ENCODE measurements around the gene RNF130.

The RNF130 gene

DNA sequence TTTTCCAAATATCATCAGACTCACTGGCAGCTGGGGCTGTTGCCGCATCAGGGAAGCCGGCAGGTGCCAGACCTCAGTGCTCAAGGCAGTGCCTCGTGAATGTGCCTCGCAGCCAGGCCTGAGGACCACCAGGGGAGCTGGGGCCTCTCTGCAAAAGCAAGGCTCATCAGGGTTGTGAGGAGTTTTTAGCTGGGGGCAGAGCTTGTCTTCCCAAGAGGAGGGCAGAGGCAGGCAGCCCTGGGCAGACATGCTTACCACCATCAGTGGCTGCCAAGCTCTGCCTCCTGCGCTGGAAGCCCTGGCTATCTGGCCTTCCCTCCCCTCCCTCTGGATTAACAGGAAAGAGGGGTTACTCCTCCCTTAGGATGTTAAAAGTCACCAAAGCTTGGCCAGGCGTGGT is 155.0 kb downstream of the RNF130 start:
- no peak for DNase-seq (ENCODE audit: low read depth in 3 of 3)

DNA sequence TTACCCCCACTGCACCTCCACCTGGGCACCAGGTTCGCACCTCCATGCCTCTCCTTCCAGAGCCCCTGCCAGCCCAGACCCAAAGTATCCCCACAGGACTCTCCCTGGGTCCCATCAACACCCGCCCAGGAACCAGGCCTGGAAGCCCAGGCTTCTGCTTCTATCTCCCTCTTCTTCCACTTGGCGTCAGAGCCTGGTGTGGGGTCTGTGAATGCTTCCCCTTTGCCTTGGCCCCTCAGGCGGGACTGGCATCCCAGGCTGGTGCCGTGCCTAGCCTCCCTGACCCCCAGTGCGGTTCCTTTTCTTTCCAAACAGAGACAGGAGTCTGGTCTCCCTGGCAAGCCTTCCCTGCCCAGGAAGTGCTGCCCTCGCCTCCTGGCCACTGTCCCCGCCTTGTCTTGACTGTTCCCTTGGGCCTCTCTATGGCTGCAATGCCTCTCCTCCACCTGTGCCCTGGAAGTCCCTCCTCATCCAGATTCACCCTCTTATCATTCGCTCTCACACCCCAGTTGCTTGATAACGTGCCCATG is 156.1 kb downstream of the RNF130 start:
- DNase-seq (ENCODE audit: low read depth in 3 of 3), result no peak

DNA sequence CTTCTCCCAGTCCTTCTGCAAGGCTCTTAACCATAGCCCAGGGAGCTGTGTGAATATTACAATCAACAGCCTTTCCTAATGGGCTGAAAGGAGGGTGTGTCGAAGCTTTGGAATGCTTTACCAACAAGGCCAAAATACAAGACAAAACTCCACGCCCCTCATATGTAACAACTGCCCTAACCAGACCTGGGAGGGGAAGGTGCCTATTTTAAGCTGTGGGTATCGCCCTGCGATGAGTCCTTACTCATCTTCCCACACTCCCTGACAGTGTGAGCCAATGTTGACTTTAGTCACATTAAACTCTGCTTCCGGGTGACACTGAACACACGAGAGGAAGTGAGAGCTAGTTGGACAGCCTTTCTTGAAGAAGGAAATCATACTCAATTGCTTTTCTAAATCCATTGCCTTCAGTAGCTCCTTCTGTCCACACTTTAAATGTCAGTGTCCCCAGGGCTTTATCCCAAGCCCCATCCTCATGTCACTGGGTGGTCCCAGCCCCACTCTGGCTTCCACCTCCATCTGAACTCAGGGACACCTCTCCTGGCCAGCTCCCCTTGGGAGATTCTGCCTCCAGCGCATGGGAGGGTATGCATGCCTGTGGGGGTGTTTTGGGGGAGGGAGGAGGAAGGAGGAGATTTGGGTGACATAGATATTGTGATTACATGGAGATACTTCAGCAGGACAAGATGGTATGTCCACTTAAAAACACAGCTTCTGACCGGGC is 157.4 kb downstream of the RNF130 start:
- no peak for DNase-seq (ENCODE audit: low read depth in 3 of 3)

DNA sequence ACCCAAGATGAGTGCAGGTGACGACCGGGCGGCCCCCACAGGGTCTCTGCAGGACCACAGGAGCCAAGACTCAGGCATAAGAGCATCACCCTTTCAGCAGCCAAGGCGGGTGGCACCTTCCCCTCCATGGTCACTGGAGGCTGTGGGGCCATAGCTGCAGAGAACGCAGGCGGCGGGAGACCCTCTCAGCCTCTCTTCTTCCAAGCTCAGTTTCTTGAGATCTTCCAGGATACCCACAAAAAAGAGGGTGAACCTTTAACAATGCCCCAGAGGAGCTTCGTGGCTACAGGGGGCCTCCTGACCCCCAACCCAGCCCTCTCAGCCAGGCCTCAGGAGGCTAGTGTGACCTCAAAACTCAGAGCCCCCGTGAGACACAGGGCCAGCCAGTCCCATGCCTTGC is 158.1 kb downstream of the RNF130 start:
- no peak for DNase-seq (ENCODE audit: low read depth in 3 of 3)

DNA sequence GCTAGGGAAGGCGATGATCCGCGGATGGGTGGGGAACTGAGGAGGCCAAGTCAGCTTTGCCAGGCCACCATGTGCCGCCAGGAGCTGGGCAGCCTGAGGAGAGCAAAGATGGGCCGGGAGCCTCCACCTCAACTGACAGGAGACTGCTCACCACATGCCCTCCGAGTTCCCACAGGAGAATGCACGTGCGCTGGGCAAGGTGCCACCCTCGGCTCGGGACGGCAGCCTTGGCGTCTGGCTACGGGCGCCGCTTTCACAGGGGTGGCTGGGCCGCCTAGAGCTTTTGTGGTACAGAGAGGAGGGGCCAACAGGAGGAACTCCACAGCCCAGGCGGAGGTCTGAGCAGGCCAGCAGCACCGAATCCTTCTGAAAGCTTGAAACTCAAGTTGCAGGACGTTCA is 158.6 kb downstream of the RNF130 start:
- no peak for DNase-seq (ENCODE audit: low read depth in 3 of 3)

DNA sequence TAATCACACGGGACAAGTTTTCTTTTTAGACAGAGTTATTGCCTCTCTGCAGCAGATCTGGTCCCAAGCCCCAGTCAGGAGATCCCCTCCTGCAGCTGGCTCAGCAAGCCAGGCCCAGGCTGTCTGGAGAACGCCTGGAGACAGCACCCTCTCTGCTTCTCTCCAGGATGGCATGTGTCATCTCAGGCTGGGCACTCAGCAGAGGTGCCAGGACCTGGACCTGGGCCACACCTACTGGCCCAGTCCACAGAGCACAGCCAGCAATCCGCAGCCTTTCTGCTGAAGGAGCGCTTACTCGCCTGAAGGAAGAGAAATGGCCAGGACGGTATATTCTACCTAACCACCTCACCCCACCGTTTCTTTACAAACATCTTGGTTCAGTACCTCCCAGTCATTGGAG is 159.2 kb downstream of the RNF130 start:
- DNase-seq (ENCODE audit: low read depth in 3 of 3), result no peak

DNA sequence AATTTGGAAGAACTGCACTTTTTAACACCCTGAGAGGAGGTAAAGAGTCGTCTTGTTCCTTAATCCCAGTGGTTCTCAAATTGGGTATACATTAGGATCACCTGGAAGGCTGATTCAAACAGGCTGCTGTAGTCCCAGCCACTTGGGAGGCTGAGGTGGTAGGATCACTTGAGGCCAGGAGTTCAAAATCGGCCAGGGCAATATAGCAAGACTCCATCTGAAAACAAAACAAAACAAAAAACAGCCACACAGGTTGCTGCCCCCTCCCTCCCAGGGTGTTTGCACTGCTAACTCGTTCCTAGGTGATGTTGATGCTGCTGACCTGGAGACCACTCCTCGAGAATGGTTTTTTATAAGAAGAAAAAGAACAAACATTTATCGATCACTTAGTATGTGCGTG is 162.3 kb downstream of the RNF130 start:
- no peak for DNase-seq (ENCODE audit: low read depth in 3 of 3)

DNA sequence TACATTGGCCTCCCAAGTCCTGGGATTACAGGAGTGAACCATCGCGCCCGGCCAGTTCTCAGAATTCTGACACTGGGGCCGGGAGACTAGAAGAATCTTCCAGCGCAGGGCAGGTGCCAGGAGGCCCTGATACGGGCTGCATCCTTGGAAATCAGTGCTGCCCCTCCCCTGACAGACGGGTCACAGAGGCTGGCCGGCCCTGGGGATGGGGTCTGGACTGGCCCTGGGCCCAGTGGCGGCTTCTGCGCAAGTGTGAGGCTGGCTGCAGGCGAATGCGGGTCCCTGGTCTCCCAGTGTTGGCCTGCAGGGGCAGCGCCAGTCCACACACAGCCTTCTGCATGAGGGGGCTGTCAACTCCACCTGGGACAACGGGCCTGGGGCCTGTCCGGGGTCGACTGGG is 163.0 kb downstream of the RNF130 start:
- no peak for DNase-seq (ENCODE audit: low read depth in 3 of 3)

DNA sequence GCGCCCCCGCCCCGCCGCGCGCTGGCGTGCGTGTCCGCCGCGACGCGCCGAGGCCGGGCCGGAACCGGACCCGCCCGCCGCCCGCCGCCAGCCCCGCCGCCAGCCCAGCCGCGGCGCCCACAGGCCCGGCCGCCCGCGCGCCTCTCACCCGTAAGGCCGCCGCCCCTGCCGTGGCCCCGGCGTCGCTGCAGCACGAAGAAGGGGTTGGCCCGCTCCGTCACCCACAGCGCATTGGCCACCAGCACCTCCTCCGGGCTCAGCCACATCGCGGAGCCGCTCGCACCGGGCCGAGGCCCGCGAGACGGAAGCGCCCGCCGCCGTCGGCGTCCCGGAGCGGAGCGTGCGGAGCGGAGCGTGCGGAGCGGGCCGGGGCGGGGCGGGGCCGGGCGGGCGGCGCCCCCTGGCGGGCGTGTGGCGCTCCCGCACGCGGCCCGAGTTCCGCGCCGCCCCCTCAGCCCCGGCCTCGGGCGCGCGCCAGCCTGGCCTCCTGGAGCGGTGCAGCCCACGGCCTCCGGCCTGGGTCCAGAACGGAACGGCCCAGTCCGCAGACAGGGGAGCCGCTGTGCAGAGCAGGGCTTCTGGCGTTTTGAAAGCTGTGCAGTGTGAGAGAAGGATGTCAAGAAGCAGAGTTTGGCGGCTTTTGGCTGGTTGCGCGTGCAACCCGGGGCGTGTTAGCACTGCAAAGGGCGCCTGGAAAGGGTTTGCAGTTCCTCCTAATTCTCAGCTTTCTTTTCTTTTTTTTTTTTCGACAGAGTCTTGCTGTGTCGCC is 163.8 kb downstream of the RNF130 start, which contains the start of gene TBC1D9B:
TSS of gene TBC1D9B (minus strand) at position 342 of the 769 bp plus-strand sequence. CDS start at position 266, 76 bp downstream.
- DNase-seq (ENCODE audit: low read depth in 3 of 3), result peak; percentile 17 to 63 (median 41)

DNA sequence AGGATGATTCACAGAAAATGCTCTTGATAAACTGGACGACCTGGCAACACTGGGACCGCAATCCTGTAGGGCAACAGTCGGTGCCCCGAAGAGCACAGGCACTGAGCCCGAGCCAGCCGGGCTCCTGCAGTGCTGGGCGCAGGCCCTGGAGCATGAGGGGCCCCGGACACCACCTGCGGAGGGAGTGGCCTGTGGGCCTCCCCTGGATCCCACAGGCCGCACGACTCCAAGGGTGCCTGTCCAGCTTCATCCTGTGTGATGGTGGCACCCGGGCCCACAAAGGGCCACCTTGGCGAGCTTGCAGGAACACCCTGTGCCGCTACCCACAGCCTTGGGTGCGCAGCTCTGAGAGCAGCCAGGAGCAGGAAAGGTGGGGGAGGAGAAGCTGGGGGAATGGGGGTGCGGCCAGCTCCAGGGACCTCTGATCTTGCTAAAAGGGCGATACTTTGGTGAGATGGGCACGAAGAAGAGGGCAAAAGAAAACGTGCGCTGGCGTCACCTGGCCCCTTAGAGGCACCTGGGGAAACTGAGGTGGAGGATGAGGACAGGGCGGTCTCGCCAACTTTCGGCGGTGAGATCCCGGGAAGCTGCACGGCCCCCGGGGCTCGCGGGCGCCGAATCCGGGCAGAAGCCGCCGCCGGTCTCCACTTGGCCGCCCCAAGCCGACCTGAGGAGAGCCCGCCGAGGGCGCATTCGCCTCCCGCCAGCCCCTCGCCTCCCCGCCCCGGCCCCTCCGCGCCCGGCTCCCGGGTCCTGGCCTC is 164.6 kb downstream of the RNF130 start:
- DNase-seq (ENCODE audit: low read depth in 3 of 3), result no peak

DNA sequence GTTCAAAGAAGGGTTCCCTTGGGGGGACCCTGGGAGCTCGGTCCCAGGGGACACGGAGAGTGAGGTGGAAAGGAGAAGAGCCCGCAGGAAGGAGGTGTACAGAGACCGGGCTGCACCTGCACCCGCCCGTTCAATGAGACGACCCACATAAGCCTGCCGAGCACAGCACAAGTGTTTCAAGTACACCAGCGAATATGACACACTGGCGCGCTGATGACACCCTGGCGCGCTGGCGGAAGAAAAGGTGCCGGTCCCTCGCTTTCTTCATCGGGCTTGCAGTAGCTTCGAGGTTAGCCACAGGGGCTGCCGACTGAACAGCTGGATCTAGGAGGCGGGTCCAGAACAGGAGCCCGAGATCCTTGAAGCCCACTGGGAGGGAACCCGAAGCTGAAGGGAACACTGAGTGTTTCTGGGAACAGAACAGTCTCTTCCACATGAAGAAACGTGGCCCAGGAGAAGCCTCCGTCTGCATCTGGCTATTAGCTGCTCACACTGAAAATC is 165.2 kb downstream of the RNF130 start:
- DNase-seq (ENCODE audit: low read depth in 3 of 3), result no peak

DNA sequence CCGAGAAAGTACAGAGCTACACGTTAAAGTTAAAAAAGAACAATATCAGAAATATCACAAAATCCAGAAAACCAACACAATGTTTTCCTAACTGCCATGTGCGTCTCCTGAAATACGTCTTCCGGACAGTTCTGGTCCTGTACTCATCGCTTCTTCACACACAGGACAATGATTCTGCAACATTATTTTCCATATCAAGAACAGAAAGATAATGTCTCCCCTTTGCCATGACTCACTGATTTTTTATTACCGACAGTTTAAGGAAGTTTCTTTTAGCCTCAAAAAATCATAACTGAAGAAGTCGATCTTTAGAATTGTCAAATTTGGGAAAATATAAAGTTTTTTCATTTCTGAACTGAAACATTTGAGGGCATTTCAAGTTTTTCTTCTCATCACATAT is 166.4 kb downstream of the RNF130 start:
- DNase-seq (ENCODE audit: low read depth in 3 of 3), result no peak
